ENCODE measurements around the gene SSC4D.
"Not testable (repeated sequence)": the region's sequence is repeated elsewhere in the genome, so short reads cannot be mapped to it uniquely, and the experiment has no call there.

Gene SSC4D

DNA sequence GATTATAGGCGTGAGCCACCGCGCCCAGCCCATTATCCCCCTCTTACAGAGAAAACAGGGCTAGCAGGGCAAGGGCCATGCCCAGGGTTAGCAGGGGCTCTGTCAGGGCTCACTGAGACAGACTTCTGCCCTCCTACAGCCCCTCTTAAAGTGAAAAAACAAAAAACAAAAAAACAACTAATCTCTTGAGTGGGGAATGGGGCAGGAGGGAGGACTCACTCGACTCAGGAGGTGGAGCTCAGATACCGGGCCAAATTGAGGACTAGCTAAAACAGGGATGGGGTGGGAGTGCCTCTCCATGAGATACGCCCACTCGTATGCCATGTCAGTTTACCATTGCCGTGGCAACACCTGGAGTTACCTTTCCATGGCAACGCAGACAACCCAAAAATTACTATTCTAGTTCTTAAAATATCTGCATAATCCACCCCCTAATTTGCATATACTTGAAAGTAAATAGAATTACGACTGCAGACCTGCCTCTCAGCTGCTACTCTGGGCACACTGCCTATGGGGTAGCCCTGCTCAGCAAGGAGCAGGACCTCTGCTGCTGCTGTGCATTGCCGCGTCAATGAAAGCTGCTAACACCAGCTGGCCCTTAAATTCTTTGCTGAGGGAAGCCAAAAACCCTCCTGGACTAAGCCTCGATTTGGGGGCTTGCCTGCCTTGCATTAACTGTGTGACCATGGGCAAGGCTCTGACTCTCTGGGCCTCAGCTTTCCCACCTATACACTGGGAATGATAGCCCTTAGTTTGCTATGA, 13.4 kb downstream of the SSC4D start:
- H3K4me3 ChIP-seq (replicated peaks; ENCODE audit: low read depth, low read length) = no peak overlapping the region
- DNase-seq (ENCODE audit: low read depth) = no peak
- TF ChIP-seq, protein P1, sequence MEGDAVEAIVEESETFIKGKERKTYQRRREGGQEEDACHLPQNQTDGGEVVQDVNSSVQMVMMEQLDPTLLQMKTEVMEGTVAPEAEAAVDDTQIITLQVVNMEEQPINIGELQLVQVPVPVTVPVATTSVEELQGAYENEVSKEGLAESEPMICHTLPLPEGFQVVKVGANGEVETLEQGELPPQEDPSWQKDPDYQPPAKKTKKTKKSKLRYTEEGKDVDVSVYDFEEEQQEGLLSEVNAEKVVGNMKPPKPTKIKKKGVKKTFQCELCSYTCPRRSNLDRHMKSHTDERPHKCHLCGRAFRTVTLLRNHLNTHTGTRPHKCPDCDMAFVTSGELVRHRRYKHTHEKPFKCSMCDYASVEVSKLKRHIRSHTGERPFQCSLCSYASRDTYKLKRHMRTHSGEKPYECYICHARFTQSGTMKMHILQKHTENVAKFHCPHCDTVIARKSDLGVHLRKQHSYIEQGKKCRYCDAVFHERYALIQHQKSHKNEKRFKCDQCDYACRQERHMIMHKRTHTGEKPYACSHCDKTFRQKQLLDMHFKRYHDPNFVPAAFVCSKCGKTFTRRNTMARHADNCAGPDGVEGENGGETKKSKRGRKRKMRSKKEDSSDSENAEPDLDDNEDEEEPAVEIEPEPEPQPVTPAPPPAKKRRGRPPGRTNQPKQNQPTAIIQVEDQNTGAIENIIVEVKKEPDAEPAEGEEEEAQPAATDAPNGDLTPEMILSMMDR (IDR thresholded peaks at IDR 0.05; ENCODE audit: low read length, missing control alignments) = no peak

DNA sequence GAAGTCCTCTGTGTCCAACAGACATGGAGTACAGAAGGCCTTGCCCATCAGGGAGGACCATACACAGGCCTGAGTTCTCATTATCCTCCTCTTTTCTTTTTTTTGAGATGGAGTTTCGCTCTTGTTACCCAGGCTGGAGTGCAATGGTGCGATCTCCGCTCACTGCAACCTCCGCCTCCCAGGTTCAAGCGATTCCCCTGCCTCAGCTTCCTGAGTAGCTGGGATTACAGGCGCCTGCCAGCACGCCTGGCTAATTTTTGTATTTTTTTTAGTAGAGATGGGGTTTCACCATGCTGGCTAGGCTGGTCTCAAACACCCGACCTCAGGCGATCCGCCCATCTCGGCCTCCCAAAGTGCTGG, 13.9 kb downstream of the SSC4D start:
- not testable (repeated sequence) for H3K4me3 ChIP-seq (replicated peaks; ENCODE audit: low read depth, low read length); DNase-seq (ENCODE audit: low read depth)

DNA sequence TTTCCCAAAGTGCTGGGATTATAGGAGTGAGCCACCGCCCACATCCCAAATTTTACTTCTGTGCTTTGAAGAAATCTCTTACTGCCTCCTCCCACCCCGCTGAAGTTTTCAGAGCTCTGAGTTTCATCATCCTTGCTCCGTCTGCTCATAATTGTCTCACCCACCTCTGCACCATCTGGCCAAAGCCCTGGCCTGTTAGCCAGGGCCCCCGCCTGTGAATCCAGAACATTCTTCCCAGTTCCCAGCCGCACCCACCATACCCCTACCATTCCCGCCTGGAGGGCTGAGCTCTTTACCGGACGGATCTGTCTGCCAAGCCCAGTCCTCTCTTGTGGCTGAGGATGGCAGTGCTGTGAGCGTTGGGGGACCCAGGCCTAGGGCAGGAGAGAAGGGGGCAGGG, 14.5 kb downstream of the SSC4D start:
- H3K4me3 ChIP-seq (replicated peaks; ENCODE audit: low read depth, low read length) = no peak overlapping the region
- TF ChIP-seq, protein P1 (IDR thresholded peaks at IDR 0.05; ENCODE audit: low read length, missing control alignments) = no peak
- no peak for DNase-seq (ENCODE audit: low read depth)

DNA sequence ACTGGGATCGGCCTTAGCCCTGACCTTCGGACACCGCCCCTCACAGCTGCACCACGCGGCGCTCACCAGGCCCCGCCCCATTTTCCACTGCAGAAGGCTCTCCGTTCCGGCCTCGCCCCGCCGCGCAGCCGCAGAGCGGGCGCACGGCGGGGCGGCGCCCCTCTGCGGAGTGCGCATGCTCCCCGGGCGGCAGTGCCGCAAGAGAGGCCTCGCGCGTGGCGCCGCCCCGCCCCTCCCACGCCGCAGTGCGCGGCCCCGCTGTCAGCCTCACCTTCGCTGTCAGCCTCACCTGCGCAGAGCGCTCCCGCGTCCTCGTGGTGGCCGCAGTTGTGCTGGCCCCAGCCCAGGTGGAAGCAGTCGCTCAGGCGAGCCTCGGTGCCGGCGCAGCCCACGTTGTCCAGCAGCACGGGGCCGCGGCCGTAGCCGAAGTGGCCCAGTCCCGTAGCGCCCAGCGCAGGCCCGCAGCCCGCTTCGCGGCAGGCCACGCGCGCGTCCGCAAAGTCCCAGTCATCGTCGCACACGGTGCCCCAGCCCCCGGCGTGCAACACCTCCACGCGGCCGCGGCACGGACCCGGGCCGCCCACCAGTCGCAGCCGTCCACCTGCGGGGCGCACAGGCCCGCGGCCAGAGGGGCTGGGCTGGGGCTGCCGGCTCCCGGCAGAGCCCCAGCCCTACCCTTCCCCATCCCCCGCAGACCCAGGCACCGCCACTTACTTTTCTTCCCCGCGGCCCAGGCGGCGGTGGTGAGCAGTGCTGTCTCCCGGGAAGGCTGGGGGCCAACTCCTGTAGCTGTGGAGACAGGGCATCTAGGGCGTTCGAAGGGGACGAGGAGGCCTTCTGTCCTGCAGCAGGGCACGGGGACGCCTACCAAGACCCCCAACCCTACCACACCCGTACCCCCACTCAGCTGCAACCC, 16.1 kb downstream of the SSC4D start:
- TF ChIP-seq, protein P1 (IDR thresholded peaks at IDR 0.05; ENCODE audit: low read length, missing control alignments) = no peak
- peak; percentile 86 for DNase-seq (ENCODE audit: low read depth)
- peak overlapping the region; percentile 57 for H3K4me3 ChIP-seq (replicated peaks; ENCODE audit: low read depth, low read length)

DNA sequence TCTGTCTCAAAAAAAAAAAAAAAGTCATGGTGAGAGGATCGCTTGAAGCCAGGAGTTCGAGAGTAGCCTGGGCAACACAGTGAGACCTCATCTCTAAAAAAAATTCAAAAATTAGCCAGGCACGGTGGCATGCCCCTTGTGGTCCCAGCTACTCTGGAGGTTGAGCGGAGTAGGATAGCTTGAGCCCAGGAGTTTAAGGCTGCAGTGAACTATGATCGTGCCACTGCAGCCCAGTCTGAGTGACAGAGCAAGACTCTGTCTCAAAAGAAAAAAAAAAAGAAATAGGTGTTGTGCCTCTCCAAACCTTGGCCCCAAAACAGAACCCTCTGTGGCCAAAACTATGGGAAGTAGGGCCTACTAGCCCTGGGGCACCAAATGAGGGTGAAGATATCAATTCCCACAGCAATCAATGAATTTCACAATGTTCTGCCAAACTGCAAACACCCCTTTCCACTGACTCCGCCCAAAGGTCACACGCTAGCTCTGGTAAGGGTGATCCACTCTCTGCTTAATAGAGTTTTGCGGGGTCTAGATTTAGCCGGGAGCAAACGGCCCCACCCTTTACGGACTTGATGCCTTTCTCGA, 16.9 kb downstream of the SSC4D start:
- no peak for DNase-seq (ENCODE audit: low read depth)
- H3K4me3 ChIP-seq (replicated peaks; ENCODE audit: low read depth, low read length) = peak overlapping the region; percentile 36
- TF ChIP-seq, protein P1 (IDR thresholded peaks at IDR 0.05; ENCODE audit: low read length, missing control alignments) = no peak

DNA sequence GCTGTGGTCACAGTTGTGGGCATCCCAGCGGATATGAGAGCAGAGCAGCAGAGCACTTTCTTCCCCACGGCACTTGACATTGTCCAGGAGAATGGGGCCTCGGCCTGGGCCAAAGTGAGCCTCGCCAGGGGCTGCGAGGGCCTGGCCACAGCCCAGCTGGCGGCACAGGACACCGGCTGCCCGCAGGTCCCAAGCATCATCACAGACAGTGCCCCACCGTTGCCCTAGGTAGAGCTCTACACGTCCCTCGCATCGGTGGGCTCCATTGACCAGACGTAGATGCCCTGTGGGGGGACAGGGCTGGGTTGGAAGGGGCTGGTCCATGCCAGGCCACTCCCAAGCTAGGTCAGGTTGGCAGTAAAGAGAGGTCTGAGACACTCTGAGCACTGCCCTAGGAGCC, 19.4 kb downstream of the SSC4D start:
- TF ChIP-seq, protein P1 (IDR thresholded peaks at IDR 0.05; ENCODE audit: low read length, missing control alignments) = no peak

DNA sequence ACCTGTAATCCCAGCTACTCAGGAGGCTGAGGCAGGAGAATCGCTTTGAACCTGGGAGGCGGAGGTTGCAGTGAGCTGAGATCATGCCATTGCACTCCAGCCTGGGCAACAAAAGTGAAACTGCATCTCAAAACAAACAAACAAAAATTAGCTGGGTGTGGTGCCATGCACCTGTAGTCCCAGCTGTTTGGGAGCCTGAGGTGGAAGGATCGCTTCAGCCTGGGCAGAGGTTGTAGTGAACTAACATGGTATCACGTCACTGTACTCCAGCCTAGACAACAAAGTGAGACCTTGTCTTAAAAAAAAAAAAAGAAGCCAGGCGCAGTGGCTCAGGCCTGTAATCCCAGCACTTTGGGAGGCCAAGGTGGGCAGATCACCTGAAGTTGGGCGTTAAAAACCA, 21.7 kb downstream of the SSC4D start:
- H3K4me3 ChIP-seq (replicated peaks; ENCODE audit: low read depth, low read length); DNase-seq (ENCODE audit: low read depth): not testable (repeated sequence)

More for the DNA sequence above, 19.4 kb downstream of the SSC4D start:
- H3K4me3 ChIP-seq (replicated peaks; ENCODE audit: low read depth, low read length) = no peak overlapping the region
- no peak for DNase-seq (ENCODE audit: low read depth)

All from fibroblast of pulmonary artery (primary cell).